Pulmonary artery endothelial cell (primary cell): ENCODE data around the gene ENPP4. TPM values are rescaled to one million over a fixed set of nuclear protein-coding genes. Genes with fewer than 3 reads are reported as not detected.

Experiments
- total RNA-seq: library from RNA; depleted of rRNA; stranded (reverse); fragments of >200 nt; gene quantifications from 2 replicates; pipeline ENCODE4 v1.2.3, GENCODE V29; 2014

Gene ENPP4
- total RNA-seq, 1 donor from 2014 or later: 11.9 TPM

Other genes with a start within 250 kb of the ENPP4 start
- 0.07 TPM in 1 of 2 replicates, not detected in the other for gene CLIC5, start 114.1 kb upstream of the ENPP4 start, total RNA-seq
- gene ENPP5, start 41.0 kb downstream of the ENPP4 start, total RNA-seq: not detected in 2 replicates